HG02623 (cell line): ENCODE results near the gene GUCA1A.
"Not testable (repeated sequence)": the region's sequence is repeated elsewhere in the genome, so short reads cannot be mapped to it uniquely, and the experiment has no call there.

Experiments used
- ATAC-seq: cut with Tn5 transposase; IDR thresholded peaks from one replicate; pipeline ENCODE4 v1.9.1; 2021; ENCODE audit warnings: moderate library complexity; ENCODE audit not compliant: unreplicated experiment

GUCA1A gene

GRCh38 chr6:42202131-42202915 lies 29.2 kb downstream of the GUCA1A start:
- ATAC-seq = not testable (repeated sequence)

GRCh38 chr6:42203183-42203582 lies 30.0 kb downstream of the GUCA1A start:
- ATAC-seq = no peak

DNA sequence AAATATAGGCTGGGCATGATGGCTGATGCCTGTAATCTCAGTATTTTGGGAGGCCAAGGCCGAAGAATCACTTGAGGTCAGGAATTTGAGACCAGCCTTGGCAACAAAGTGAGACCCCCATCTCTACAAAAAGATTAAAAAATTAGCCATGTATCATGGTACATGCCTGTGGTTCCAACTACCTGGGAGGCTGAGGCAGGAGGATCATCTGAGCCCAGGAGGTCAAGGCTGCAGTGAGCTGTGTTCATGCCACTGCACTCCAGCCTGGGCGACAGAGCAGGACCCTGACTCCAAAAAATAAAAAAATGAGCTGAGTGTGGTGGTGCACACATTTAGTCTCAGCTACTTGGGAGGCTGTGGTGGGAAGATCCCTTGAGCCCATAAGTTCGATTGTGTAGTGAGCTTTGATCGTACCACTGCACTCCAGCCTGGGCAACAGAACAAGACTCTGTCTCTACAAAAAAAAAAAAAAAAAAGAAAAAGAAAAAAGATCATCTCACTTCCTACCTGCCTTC lies 31.7 kb downstream of the GUCA1A start:
- no peak for ATAC-seq

GRCh38 chr6:42207559-42207958 lies 34.4 kb downstream of the GUCA1A start:
- ATAC-seq = not testable (repeated sequence)

DNA sequence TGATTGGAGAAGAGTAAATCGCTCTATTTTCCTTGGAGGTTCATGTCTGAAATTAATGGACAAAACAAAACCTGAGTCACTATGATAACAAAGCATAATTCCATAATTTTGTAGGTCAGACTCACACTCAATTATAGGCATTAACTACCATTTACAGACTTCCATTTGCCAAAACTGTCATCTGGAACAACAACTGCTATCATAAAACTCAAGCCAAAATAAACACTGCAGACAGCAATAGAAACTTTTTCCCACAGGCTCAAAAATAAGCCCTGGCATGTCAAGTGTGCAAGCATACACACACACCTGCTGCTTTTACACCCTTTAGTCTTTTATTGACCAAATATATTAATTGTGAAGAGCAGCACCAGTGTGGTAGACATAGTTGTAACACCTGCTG lies 37.4 kb downstream of the GUCA1A start:
- no peak for ATAC-seq

DNA sequence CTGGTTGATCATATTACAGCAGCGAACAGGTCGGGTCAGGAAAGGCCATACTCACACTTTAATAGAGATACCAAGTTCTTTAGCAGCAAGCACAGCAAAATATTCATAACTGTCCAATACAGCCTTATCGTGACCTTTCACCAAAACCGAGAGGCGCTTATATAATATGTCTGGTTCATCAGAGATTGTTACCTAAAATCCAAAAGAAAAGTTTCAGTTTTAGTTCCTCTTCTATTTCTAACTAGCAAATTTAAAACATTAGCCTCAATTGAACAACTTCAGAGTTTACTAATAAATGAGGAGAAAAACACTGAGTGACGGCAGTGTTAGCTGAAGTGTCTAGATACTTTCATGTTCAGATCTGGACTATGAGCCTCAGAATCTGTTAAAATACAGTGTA lies 38.6 kb downstream of the GUCA1A start:
- no peak for ATAC-seq

- no peak for ATAC-seq
These were observed 39.3 kb downstream of the GUCA1A start for GRCh38 chr6:42212442-42212841.

- ATAC-seq = not testable (repeated sequence)
These were observed 43.3 kb downstream of the GUCA1A start for GRCh38 chr6:42216495-42216894.

GRCh38 chr6:42217157-42217518 lies 44.0 kb downstream of the GUCA1A start:
- no peak for ATAC-seq

DNA sequence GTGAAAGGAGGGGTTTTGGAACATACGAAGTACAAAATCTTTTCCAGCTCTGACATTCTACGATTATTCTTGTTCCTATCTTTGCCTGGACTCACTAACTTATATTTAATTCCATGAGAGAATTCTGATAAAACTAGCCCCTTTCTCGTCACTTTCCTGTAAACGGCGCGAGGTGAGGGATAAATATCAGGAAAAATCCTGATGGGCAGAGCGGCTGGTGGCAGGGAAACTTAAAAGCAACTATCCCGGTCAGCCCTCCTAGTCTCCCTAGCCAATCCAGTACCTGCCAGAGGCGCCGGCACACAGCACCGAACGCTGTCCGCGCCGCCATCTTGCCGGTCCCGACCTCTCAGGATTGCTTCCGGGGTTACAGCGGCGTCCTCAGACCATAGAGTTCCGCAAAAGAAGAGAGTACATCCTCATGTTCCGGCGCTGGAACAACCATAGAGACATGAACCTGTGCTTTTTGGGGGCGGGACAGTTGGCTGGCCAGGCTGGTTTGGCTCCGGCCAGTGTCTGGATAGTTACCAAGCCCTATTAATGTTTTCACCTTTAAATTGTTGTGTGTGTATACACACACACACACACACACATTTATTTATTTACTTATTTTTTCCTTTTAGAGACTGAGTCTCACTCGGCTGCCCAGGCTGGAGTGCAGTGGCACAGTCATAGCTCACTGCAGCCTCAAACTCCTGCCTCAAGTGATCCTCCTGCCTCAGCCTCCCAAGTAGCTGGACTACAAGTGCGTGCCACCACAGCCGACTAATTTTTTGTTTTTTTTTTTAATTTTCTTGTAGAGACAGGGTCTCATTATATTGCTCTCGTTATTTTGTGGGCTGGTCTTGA lies 44.6 kb downstream of the GUCA1A start, which contains the start of gene MRPS10:
MRPS10 (minus strand) TSS at position 343 of the 849 bp plus-strand sequence; CDS start at position 331, 12 bp downstream.
- ATAC-seq = peak; percentile 93

GRCh38 chr6:42220807-42221206 lies 47.6 kb downstream of the GUCA1A start:
- ATAC-seq = no peak

DNA sequence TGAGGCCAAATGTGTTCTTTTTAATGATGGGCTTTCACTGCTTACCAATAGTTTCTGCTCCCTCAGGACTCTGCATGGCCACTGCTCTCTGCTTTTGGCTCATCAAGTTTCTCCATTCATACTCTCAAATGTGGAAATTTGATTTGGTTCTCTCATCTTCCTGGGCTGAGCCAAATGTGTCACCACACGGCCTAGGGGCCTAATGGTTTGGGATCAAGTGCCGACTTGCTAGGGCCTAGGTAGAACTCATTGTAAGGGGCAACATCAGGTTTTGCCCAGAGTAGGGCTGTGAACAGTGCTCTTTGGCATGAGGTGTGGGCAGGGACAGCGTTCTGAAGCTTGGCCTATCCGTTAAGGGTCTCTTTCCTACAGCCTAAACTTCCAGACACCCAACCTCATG lies 48.4 kb downstream of the GUCA1A start:
- ATAC-seq = no peak

- no peak for ATAC-seq
These were observed 49.3 kb downstream of the GUCA1A start for GRCh38 chr6:42222448-42222847.

GRCh38 chr6:42224222-42225028 lies 51.3 kb downstream of the GUCA1A start:
- ATAC-seq = peak; percentile 89

- ATAC-seq = no peak
These were observed 51.8 kb downstream of the GUCA1A start for GRCh38 chr6:42225029-42225339.

DNA sequence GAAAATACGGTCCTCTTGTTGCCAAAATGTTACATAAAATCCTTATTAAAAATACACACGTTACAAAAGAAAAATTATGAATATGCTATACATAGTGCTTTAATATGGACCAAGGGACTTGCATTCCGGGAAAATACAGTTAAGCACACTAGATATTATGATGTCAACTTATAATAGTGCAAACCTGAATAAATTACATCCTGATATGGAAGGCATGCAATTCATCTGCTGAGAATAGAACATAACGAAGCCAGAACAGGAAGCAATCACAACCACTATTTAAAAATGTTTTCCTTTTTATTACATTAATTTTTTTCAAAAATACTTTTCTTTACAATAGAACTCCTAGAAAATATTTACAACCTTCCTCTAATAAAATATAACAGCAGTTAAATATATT lies 52.3 kb downstream of the GUCA1A start:
- no peak for ATAC-seq

DNA sequence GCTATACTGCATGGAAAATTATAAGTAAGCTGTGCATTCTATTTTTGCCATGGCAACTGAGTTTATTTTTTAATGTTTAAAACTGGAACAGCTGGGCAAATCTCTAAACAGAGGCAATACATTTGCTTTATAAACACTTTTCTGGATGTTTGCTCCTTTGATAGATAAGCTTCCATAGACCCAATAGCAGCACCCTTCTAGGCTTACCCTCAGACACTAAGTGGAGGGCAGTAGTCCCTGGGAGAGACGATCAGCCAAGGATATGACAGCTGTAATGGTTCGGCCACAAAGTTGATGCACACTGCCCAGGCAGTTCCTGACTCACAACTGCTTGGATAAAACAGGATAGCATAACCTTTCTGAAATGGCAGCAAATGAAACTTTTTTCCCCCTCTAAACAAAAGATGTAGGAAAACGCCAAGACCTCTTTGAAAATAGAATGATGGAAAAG lies 53.0 kb downstream of the GUCA1A start:
- no peak for ATAC-seq

DNA sequence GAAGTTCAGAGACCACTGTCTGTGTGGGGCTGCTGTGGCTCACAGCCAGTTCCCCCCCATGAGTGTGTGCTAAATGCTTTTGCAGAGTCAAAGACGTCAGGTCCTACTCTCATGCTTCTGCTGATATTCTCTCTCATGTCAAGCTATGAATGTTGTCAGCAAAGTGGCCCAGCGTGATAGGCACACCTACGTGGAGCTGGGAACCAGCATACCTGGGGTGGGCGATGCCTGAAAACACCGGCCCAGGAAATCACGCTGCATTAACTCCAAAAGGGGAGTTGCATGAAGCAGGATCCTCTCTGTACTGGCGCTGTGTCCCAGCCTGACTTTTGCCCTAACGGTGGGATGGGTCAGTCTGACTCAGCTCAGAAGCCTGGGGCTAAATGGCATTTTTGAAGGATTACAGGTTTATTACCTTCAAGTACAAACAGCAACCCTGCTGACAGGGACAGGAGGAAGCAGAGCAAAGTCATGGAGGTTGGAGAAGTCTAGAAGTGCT lies 53.5 kb downstream of the GUCA1A start:
- ATAC-seq = no peak

- no peak for ATAC-seq
These were observed 54.1 kb downstream of the GUCA1A start for GRCh38 chr6:42227173-42227850.

DNA sequence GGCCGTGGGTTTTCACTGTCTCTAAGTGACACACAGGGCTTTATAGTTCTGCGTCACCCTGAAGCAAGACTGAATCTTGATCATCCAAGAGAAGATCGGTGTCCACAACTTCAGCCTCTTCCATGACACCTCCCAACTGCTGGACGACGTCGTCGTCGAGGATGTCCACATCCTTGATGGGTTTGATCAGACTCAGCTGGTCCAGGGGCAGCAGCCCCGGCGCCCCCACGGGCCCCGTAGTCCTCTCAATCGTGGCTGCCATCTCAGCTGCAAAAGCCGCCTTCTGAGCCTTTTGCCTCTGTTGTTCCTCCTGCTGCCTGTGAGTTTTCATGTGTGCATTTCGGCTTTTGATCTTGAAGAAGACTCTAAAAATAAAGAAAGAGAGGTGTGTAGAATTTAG lies 55.1 kb downstream of the GUCA1A start:
- ATAC-seq = no peak
